AG04449 (cell line): ENCODE results near the gene SEMG1.

ENCODE experiments used
- CTCF ChIA-PET: fragments of 350-600 bp; formaldehyde crosslinking; extraction: SDS; loops from one replicate; lab custom pipeline; 2021; ENCODE audit warnings: antibody characterized with exemption; lab: Yijun Ruan, JAX
- POLR2A ChIA-PET: fragments of 400-600, 350-600 bp; formaldehyde crosslinking; extraction: SDS; loops from one replicate; lab custom pipeline; 2020; ENCODE audit warnings: antibody characterized with exemption, inconsistent platforms; lab: Yijun Ruan, JAX
- DNase-seq: peaks from one replicate; pipeline ENCODE4 v3.0.0-alpha.2; 2010; ENCODE audit warnings: low read depth, low spot score
- H3K4me3 ChIP-seq: 2 replicates; pipeline ENCODE4 v1.5.1; 2011; ENCODE audit warnings: low read depth, mild to moderate bottlenecking, control low read depth, low read length
- CTCF ChIP-seq: IDR thresholded peaks from one replicate; pipeline ENCODE4 v1.5.1; 2011; ENCODE audit warnings: mild to moderate bottlenecking, moderate library complexity, low read length, control low read depth, inconsistent platforms; ENCODE audit not compliant: insufficient read depth; ENCODE audit errors: missing control alignments

SEMG1 gene

GRCh38 chr20:45248609-45249008 is 41.8 kb downstream of the SEMG1 start:
- POLR2A ChIA-PET = no interaction called here
- H3K4me3 ChIP-seq = no peak overlapping the region
- CTCF ChIA-PET = no interaction called here
- no peak for TF ChIP-seq CTCF
- DNase-seq = no peak

GRCh38 chr20:45251884-45252560 is 45.2 kb downstream of the SEMG1 start:
- ChIA-PET POLR2A (no interaction called here), CTCF (no interaction called here)
- no peak overlapping the region for H3K4me3 ChIP-seq
- no peak for DNase-seq
- TF ChIP-seq CTCF = no peak

GRCh38 chr20:45253261-45253660 is 46.4 kb downstream of the SEMG1 start:
- POLR2A ChIA-PET = no interaction called here

GRCh38 chr20:45254383-45255262 is 47.8 kb downstream of the SEMG1 start, which contains the start of gene SLPI:
SLPI (minus strand) TSS chr20:45254564; CDS start chr20:45254543, 21 bp downstream.
- POLR2A ChIA-PET = no interaction called here
- no peak for DNase-seq
- H3K4me3 ChIP-seq = no peak within 1 kb of the TSS

More at GRCh38 chr20:45253261-45253660, 46.4 kb downstream of the SEMG1 start:
- no peak for DNase-seq
- no peak for TF ChIP-seq CTCF
- CTCF ChIA-PET = no interaction called here
- no peak overlapping the region for H3K4me3 ChIP-seq

GRCh38 chr20:45257161-45257560 is 50.3 kb downstream of the SEMG1 start:
- H3K4me3 ChIP-seq = no peak overlapping the region
- DNase-seq = no peak
- no peak for TF ChIP-seq CTCF
- POLR2A ChIA-PET = no interaction called here
- CTCF ChIA-PET = no interaction called here

More at GRCh38 chr20:45254383-45255262, 47.8 kb downstream of the SEMG1 start, which contains the start of gene SLPI:
- no peak for TF ChIP-seq CTCF
- CTCF ChIA-PET = no interaction called here

GRCh38 chr20:45257711-45258110 is 50.9 kb downstream of the SEMG1 start:
- no peak overlapping the region for H3K4me3 ChIP-seq
- TF ChIP-seq CTCF = no peak
- no peak for DNase-seq
- ChIA-PET CTCF (no interaction called here), POLR2A (no interaction called here)
